Nucleus accumbens (tissue), 56 donors: Measurements from ENCODE around the gene ANXA1.

ENCODE experiments used
- DNase-seq, 56 donors: peaks; one replicate each; lab custom pipeline; 2025; lab: John Stamatoyannopoulos, UW

ANXA1 gene

DNA sequence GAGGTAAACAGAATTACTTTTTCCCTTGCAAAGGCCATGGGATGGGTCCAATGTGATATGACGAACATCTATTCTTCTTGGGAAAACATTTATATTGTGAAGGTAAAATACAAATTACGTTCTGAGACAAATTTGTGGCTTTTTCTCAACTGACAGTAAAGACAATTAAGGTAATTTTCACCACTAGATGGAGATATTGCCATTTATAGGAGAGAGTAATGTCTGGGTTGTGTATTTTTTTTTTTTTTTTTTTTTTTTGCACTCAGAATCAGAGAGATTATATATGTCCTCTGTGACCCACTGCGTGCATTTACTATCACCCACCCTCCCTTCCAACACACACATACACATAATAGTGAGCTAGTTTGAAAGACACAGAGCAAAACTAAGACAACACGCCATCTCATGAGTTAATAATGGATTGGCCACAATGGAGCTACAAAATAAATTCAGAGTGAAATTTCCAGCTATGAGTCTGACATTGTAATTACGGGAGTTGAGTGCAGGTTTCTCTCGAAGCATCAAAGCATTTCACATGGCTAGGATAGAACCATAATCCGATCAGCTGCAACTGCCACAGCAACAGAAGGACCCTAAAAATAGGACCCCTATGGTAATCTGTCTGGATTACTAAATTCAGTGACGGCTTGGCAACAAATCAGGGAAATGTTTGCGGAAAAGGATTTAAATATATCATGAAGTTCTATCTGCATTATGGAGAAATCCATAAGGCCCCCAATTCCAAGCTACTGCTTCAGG, 49.2 kb downstream of the ANXA1 start:
- no peak for DNase-seq

DNA sequence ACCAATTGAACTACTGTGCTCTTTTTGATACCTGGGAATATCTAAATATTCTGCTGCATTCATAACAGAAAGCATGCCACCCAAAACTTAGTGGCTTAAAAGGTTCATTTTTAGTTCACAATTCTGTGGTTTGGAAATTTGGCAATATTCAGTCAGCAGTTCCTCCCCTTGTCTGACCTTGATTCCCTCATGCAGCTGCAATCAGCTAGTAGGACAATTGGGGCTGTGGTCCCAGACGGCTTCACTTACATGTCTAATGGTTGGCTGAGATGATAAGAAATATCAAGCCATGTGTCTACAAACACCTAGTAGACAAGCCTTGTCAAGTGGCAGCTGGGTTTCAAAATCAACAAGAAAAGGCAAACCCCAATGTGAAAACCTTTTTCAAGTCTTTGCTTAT, 51.3 kb downstream of the ANXA1 start:
- DNase-seq = no peak

DNA sequence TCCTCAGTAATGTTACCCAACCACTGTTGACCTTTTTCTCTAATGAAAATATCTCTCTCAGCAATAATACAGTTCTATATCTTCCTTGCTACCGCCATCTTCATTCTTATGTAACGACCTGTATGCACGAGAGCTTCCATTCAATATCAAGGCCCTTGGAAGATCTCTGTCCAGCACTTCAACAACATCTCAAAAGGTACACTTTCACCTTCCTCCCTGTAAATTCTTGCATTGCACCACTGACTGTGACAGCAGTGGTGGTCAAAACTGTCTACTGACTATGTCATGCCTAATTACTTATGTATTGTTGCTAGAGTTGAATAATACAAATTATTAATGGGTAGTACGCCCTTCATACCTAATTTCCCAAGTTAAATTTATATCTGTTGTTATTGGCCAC, 53.3 kb downstream of the ANXA1 start:
- DNase-seq = no peak

DNA sequence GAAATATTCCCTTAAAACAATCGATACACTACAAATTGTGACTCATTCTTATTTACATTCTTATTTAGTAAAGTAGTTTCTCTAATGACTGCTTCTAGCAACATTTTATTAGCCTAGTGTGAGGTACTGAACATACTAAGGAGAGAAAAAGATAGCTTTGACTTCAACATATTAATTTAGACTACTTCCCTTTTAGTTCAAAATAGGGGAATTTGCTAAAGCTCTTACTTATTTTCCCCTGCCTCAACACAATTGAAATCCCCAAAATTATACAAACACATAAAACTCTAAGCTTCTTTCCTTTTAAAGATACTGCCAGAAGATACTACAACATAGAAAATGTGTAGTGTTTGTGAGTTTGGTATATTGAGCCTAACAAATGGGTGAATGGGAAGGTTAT, 55.2 kb downstream of the ANXA1 start:
- no peak for DNase-seq

DNA sequence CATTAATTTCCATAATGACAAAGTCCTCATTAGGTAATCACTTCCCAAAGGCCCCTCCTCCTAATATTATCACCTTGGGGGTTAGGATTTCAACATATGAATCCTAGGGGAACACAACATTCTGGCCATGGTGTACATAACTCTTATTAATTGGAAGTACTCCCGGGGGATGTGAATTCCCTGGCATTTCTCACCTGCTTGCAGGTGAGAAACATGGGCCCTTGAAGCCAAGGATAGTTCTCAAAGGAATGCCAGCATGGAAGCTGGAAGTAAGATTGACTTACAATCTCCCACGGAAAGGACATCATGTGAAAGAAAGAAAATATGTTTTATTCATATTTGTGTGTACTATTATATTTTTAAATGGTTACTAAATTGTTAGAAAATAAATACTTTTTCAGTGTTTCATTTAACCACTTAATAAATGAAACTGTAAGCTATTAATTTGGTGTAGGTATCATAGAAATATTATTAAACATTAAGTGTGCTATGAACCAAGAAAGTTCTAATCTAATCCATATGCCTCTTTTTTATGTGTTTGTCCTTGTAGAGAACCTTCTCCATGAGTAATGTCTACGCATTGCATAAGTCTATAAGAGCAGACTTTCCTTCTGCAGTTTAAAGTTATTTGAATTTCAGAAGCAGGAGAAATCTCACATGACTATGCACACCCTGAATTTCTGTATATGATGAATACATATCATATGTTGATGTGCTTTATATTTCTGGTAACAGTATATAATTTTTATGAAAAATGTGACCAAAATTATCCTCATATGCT, 59.4 kb downstream of the ANXA1 start:
- DNase-seq = no peak

DNA sequence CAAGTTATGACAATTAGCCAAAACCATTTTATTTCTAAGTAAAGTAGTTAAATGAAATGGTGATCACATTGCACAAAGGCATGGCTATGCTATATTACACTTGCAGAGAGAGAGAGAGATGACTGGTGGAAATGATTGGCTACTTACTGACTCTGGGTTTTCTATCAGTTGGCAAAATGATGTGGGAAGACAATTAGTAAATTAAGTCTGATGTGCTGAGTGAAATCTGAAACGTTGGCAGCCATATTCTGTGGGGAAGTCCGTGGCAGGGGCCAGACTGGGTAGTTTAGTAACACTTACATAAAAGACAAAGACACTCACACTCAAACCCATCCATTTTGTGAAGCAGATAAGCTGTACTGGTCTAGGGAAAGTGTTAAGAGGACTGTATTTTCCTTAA, 61.6 kb downstream of the ANXA1 start:
- no peak for DNase-seq

DNA sequence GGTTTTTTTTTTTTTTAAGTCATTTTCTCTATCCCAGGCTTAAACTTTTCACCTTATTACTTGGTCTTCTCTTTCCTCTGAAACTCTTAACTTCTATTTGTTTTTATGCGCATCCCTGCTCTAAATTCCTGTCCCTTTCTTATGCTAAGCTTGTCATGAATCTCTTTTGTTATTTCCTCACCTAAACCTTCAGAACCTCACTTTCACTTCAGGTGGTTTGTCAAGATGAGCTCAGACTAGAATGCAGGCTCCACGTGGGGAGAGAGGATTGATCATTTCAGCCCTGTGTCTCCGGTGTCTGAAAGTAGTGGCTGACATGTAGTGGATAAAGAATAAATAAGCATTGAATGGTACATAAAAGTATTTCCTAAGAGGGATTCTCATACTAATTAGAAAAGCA, 63.6 kb downstream of the ANXA1 start:
- DNase-seq = no peak

DNA sequence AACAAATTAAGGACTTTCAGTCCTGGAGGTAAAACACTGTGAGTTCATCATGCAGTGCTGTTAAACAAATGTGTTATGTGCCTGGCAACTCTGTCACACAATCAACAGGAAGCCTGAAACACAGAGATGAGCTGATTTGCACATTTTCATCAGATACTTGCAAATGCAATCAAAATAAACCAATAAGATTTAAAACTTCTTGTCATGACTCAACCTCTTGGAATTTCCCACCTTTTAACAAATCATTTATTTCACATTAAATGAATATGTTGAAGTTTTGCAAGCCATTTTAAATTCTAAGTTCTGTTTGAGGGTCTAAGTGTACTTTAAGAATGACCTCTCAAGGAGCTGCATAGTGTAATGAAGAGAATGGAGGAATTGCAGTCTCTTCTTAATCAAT, 64.4 kb downstream of the ANXA1 start:
- DNase-seq = no peak
